HG03060 (cell line): Measurements from ENCODE around the gene CASQ2.

Experiments used
- ATAC-seq: cut with Tn5 transposase; IDR thresholded peaks from one replicate; pipeline ENCODE4 v1.9.1; 2021; ENCODE audit warnings: low read depth, moderate number of reproducible peaks; ENCODE audit not compliant: unreplicated experiment

Gene CASQ2

DNA sequence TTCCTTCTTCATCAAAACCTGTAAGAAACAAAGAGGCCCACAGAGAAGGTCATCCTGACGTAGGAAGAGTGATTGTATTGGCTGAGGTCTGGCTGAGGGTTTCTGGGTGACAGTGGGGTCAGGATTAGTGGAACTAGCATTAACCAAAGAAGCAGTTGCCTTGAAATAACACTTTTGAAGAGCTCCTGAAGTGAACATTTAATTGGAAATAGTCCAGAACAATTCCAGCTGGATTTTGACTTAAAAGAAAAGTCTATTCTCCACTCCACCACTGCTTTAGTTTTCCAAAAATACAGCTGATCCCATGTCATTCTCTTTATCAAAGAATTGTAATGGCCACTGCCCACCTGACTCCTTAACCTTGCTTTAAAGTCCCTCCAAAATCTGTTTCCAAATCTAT, 27.7 kb downstream of the CASQ2 start:
- no peak for ATAC-seq

DNA sequence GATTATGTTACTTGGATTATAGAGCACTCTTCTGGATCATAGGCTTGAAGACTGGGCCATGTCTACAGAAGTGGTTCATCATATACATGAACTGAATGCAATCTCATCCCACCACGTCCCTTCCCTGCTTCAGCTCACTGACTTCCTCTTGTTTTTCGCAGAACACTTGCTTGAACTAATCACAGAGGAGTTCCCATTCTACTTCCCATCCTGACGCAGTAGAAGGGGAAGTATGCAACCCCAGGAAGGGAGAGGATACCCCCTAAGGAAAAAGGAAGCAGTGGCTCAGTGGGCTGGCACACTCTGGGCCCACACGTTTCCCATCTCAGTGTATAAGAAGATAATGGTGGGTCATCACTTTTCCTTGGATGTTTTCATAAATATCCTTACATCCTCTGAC, 36.2 kb downstream of the CASQ2 start:
- no peak for ATAC-seq

DNA sequence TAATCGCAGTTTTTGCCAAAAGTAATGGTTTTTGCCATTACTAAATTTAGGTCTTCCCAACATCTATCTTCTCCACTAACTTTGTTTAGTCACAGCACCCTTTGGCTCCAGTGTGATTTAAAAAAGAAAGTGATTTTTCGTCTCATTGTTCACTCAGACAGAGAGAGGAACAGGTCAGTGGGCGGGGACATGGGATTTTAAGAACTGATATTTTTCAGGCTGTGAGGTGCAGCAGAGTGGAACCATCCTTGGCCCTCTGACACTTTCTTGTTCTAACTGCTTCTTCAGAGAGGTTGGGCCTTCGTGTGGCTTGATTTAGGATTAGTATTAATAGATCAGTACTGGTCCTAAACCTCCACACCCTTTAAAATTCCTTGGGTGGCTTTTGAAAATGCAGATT, 38.8 kb downstream of the CASQ2 start:
- ATAC-seq = peak; percentile 84

DNA sequence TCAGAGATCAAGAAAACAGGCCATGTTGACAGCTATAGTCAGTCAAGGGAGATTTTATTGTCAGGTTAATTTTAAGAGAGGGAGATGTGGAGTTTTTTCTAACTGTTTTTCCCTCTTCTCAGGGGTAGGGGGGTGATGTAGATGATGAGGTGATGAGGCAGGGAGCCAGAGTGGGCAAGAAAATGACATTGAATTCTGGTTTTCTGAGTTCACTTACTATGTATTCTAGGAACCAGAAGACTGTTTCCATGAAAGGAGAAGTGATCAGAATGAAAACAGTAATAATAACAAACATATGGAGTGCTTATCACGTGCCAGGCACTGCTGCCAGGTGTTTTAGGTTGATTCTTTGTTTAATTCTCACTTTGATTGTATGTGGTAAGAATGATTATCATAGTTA, 40.2 kb downstream of the CASQ2 start:
- ATAC-seq = no peak

DNA sequence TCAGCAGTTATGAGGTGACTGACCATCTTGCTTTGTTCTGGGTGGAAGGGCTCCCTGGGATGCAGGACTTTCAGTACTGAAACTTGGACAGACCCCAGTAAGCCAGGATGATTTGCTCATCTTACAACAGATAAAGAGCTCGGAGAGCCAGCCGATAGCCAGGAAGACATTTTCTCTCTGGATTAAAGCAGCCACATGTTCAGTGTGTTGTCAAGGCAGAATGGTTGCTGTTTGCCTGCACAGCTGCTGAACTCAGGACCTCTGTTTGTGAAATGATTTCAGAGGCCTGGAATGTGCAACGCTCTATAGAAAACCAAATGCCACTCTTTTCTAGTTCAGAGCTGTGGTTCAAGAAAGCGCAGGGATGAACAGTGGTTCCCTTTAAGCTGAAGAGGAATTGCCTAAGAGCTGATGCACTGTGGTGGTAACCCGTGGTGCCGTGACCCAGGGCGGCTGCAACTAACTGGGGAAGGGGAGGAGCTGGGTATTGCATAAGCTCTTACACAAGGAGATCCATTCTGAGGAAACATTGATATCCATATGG, 40.7 kb downstream of the CASQ2 start:
- no peak for ATAC-seq

DNA sequence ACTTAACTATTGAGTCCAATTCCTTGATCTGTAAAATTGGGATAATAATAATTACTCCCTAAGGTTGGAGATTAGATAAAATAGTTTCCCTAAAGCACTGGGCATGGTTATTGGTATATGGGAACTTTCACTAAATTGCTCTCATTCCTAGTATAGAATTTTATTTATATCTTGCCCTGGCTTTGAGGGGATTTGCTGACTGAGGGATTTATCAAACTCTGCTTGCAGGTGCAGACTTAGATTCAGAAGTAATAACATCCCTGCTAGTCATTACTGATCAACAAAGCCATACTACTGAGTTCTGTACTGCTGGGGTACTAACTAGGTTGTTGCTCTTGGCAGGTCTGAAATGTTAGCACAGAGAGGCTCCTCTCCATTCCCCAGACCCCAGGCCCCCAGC, 41.9 kb downstream of the CASQ2 start:
- ATAC-seq = no peak

DNA sequence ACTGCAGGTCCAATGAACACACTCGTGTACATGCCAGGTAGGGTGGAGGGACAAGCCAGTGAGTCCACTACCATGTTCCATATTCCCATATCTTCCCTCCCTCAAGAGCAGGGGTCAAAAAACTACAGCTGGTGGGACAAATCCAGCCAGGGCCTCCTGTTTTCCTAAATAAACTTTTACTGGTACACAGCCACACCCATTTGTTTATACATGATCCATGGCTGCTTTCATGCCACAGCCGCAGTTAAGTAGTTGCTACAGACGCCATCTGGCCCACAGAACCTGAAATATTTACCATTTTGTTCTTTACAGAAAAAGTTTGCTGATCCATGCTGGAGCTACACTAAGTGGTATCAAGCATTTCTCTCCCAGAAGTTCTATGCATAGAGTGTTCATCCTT, 42.4 kb downstream of the CASQ2 start:
- no peak for ATAC-seq

DNA sequence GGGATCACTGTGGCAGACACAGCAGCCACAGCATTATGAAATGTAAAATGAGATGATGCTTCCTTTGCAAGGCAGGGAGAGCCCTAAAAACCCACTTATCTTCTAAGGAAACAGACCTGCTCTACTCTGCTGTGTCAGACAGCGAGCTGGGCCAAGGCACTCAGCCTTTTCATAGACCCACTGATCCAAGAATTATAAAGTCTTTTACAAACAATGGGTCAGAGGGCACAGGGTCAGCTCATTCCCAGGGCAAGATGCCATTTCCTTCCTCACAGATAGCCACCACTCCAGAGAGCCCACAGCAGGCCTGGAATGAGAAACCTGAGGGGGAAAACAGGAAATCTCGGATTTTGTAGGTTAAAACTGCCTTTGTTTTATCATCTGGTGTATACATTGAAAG, 42.9 kb downstream of the CASQ2 start:
- no peak for ATAC-seq

DNA sequence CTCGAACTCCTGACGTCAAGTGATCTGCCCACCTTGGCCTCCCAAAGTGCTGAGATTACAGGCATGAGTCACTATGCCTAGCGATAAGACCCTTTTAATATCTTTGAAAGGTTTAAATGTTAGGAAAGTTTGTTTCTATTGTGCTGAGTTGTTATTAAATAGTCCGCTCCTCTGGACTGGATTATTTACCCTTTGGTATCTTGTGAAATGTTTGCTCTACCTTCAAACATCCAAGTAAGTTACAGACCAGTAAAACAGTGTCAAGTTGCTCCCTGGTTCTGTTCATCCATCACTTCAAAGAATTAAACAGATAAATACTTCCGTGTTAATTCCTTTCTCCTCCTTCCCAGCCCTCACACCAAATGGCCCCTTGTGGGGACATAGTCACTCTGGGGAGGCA, 44.8 kb downstream of the CASQ2 start:
- ATAC-seq = no peak

DNA sequence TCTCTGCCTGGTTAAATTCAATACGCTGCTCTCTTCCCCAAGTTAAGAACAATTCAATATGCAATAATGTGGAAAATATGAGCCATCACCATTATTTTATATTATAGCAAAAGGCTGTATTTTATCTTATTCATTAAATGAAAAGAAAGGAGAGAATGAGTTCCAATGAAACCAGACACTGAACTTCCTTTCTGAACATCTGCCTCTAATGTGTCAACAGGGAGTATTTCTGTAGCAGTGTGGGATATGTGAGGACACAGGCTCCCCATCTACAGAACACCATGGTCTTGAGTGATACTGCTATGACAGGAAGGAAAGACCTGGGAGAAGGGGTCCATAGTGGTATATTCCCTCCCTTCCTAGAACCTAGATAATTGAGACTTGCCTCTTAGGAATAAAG, 46.3 kb downstream of the CASQ2 start:
- no peak for ATAC-seq

DNA sequence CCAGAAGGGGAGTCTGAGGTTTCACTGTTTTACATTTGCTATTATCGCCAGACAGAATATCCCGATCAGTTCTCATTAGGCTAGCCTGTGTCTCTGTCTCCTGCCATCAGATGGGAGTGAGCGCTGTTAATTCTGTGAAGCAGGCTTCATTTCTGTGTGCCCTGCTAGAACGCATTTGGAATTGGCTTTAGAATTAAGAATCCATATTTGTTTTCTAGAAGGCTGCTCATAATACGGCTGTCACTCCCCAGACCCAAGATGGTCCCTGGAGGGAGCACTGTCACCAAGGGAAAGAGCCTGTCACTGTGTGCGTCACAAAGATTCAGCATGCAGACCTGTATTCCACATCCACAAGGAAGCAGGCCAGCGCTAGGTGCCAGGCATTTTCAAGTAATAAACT, 49.2 kb downstream of the CASQ2 start:
- ATAC-seq = no peak

DNA sequence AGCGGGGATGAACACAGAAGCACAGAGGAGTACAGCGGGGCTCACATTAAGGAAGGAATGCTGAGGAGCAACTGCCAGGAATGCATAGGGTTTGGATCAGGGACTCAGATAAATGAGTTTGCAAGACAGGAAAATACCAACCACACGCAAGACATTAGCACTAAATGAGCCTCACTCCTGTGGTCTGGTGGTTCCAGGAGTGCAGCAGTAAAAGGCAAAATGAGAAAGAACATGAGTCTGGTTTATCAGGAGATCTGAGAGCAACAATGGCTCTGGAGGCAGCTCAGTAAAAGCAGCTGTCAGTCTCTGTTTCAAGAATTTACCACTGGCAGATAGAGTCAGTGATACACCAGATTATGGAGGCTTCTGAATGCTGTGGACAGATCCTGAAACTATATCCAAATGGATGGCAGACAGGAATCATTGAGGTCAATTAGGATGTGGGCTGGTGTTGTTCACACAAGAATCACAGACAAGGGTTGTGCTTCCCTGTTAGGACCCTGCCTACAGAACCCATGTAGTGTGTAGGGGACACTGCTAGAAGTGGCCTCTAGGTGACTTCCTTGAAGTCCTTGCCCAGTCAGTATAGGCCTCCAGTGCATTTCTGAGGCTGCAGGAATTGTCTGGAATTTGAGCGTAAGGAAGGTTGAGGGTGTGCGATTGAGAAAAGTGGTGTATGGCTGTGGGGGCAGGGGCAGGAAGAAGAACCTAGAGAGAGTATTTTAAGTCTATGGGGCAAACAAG, 50.3 kb downstream of the CASQ2 start:
- ATAC-seq = no peak

DNA sequence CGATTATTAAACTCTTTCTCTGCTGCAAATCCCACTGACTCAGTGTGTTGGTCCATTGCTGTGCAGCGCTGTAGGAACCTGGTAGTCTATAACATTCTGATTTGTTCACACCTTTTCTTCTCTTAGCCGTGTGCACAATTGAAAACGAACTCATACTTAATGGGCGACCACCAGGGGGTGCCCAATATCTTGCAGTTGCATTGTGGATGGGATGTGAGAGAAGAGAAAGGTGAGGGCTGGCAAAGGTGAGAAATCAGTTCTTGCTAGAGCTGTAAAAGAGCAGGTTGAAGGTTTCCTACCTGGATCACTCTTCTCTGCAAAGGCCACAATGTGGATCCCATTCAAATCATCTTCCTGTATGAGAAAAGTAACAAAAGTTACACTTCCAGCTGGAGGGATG, 51.0 kb downstream of the CASQ2 start:
- no peak for ATAC-seq

DNA sequence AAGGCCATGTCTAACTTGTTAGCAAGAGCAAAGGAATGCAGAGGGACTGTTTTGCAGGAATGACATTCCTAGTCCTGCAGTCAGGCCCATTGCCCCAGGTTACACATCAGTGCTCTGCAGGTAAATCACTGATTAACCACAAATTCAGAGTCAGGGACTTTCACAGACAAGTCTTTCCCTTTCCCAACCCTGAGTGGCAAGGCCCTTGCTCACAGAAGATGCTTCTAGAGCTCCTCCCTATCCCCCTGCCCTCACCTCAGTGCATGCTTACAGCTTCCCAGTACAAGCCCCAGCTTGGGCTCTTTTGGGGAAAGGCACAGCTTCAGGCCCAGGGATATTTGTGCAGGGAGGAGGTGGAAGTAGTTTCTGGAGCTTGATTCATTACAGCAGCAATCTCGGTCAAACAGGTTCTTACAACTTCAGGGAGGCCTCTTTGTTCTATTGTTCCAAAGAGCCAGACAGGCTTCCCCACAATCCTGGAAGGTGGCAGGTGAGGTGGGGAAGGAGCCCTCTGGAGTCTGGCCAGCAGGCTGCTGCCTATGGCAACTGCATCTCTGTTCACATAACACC, 53.9 kb downstream of the CASQ2 start:
- no peak for ATAC-seq

DNA sequence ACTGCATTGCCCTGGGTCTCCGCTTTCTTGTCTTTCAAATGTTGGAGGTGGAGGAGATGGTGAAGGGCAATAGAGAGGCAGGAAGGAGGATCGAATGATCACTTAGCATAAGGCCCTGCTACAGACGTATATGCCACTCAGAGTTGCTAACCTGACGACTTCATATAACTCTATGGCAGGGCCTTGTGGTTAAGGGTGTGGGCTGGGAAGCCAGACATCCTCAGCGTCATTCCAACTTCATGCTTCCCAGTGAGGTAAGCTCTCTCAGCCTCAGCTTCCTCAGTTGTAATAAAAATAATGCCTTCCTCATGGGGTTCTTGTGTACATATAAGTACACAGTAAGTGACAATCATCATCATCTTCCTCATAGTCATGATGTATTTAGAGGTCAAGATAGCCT, 54.6 kb downstream of the CASQ2 start:
- ATAC-seq = no peak

DNA sequence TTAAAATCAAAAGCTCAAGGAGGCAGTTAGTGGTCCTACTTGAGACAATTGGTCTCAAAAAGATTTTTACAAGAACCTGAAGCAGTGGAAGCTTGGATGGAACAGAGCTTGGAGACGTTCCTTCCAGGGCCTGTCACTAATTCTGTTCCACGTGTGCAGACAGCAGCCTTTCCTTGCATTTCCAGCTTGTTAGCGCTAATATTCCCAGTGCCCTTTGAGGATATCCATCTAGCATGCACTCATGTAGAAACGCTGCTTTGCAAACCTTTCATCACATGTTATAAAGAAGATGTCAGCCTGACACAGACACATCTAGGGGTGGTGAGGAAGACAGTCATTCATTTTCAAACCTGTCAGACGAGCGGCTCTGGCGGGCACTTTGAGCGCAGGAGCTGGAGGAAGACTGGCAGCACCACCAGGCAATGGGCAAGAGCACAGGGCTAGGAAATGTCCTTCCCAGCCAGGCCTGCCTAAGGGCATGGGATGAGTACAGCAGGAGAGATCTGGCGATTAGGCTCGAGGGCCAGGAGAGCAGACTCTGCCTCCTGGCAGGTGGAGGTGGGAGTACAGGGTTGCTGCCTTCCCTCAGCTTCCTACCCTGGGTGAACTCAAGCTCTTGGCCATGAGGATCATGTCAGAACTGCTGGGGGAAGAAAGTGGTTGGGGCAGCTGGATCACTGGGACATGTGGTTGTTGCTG, 55.5 kb downstream of the CASQ2 start:
- ATAC-seq = no peak

DNA sequence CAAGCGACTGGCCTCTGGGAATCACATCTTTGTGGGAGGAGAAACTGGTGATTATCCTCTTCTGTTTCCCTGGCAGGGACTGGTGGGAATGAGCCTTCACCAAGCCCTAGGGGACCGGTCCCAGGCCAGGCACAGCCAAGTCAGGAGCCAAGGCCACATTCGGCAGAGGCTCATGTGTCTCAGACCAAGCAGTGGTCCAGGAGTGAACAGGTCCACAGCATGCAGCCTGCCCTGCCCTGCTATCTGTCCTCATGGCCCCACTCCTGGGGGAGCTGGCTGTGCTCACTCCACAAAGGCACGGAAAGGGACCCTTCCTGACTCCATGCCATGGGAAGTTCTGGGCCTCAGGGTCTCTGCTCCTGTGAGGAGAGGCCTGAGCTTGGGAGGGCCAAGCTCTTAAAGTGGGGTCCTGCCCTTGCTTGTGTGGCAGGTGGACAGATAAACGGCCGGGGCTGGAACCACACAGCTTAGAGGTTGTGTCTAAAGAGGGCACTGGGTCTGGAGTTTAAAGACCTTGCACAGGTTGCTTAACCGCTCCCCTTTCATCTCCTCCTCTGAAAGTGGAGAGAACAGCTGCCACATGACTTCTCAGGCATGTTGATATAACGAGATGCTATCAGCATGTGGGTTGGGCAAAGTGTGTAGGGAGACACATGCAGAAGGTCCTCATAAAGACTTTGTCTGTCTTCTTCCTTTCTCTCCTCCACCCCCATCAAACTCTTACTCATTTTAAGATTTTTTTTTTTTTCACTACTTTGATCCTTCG, 57.5 kb downstream of the CASQ2 start:
- no peak for ATAC-seq

DNA sequence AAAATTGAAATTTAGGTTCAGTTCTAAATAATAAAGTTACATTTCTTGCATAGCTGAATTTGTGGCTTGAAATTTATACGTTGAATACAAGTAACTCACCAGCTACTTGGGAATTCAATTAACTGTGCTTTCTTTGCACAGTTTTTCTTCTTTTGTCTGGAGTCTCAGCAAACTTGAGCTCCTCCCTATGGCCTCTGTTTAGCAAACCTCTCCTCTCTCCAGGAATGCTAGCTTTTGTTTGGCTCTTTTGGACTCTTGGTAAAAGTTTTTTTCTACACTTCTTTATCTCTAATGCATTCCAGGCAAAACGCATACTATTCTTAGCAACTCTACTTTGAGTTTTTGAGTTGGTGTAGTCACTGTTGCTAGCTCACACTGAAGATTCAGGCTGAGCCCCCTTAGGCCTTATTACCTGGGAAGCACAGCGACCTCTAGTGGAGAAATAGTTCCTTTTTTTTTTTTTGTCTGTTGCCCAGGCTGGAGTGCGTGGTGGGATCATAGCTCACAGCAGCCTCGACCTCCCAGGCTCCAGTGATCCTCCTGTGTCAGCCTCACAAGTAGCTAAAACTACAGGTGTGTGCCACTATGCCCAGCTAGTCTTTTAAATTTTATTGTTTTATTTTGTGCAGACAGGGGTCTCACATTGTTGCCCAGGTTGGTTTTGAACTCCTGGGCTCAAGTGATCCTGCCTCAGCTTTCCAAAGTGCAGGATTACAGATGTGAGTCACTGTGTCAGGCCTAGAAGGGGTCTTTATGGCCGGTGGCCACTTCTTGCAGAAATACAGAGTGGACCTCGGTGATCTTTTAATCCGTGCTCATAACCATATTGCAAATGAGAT, 61.7 kb downstream of the CASQ2 start:
- no peak for ATAC-seq

DNA sequence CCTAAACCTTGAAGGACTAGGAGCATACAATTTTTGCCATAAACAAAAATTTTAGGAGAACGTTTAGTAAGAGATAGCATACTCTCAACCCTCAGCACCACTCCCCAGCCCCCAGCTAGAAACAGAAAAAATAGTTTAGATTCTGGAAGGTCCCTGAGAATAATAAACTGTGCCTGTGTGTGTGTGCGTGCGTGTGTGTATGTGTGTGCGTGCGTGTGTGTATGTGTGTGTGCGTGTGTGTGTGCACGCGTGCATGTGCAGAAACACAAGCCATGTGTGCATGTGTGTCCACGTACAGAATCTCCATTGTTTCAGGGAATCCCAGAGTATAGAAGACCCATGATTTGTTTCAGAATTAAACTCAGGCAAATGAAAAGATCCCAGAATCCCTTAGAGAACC, 62.6 kb downstream of the CASQ2 start:
- ATAC-seq = no peak
